ENCODE measurements around the gene PDSS2. TPM values are rescaled to one million over a fixed set of nuclear protein-coding genes. Genes with fewer than 3 reads are reported as not detected.
"Not testable (repeated sequence)": the region's sequence is repeated elsewhere in the genome, so short reads cannot be mapped to it uniquely, and the experiment has no call there.

The PDSS2 gene
- total RNA-seq, 1 donor from 2014 or later, result 13.0 TPM

GRCh38 chr6:107198631-107199416 lies 260.5 kb downstream of the PDSS2 start:
- no peak overlapping the region for H3K4me3 Mint-ChIP-seq (ENCODE audit: low read depth)
- H3K27me3 Mint-ChIP-seq (ENCODE audit: low read depth), result no peaks in the 10 kb centered on the region
- H3K4me1 Mint-ChIP-seq (ENCODE audit: low read depth), result no peaks in the 10 kb centered on the region
- no peak for DNase-seq (ENCODE audit: low spot score)
- no peak overlapping the region for H3K27ac Mint-ChIP-seq
- intact Hi-C loops (cut with micrococcal nuclease), result no loop called here
- no peaks in the 10 kb centered on the region for H3K36me3 Mint-ChIP-seq (ENCODE audit: low read depth)
- no peaks in the 10 kb centered on the region for H3K9me3 Mint-ChIP-seq

GRCh38 chr6:107196152-107196551 lies 263.2 kb downstream of the PDSS2 start:
- Mint-ChIP-seq H3K27ac (no peak overlapping the region), H3K36me3 (ENCODE audit: low read depth) (no peaks in the 10 kb centered on the region), H3K4me3 (ENCODE audit: low read depth) (no peak overlapping the region), H3K27me3 (ENCODE audit: low read depth) (no peaks in the 10 kb centered on the region), H3K9me3 (no peaks in the 10 kb centered on the region), H3K4me1 (ENCODE audit: low read depth) (no peaks in the 10 kb centered on the region)
- intact Hi-C loops (cut with micrococcal nuclease), result no loop called here
- no peak for DNase-seq (ENCODE audit: low spot score)

- H3K4me3 Mint-ChIP-seq (ENCODE audit: low read depth); H3K4me1 Mint-ChIP-seq (ENCODE audit: low read depth); DNase-seq (ENCODE audit: low spot score); H3K36me3 Mint-ChIP-seq (ENCODE audit: low read depth); intact Hi-C loops (cut with micrococcal nuclease); H3K27ac Mint-ChIP-seq; H3K9me3 Mint-ChIP-seq; H3K27me3 Mint-ChIP-seq (ENCODE audit: low read depth): not testable (repeated sequence)
Observed at GRCh38 chr6:107194723-107195122, 264.6 kb downstream of the PDSS2 start.

- Mint-ChIP-seq H3K36me3 (ENCODE audit: low read depth) (no peaks in the 10 kb centered on the region), H3K4me1 (ENCODE audit: low read depth) (no peaks in the 10 kb centered on the region), H3K9me3 (no peaks in the 10 kb centered on the region), H3K4me3 (ENCODE audit: low read depth) (no peak overlapping the region), H3K27ac (no peak overlapping the region), H3K27me3 (ENCODE audit: low read depth) (no peaks in the 10 kb centered on the region)
- DNase-seq (ENCODE audit: low spot score), result no peak
- intact Hi-C loops (cut with micrococcal nuclease), result no loop called here
Observed at GRCh38 chr6:107192830-107193229, 266.5 kb downstream of the PDSS2 start.

- no peak overlapping the region for H3K4me3 Mint-ChIP-seq (ENCODE audit: low read depth)
- intact Hi-C loops (cut with micrococcal nuclease), result no loop called here
- no peaks in the 10 kb centered on the region for H3K9me3 Mint-ChIP-seq
- no peaks in the 10 kb centered on the region for H3K4me1 Mint-ChIP-seq (ENCODE audit: low read depth)
- no peaks in the 10 kb centered on the region for H3K36me3 Mint-ChIP-seq (ENCODE audit: low read depth)
- no peak overlapping the region for H3K27ac Mint-ChIP-seq
- H3K27me3 Mint-ChIP-seq (ENCODE audit: low read depth), result no peaks in the 10 kb centered on the region
- DNase-seq (ENCODE audit: low spot score), result no peak
Observed at GRCh38 chr6:107187630-107188029, 271.7 kb downstream of the PDSS2 start.

- no peaks in the 10 kb centered on the region for H3K36me3 Mint-ChIP-seq (ENCODE audit: low read depth)
- H3K4me3 Mint-ChIP-seq (ENCODE audit: low read depth), result no peak overlapping the region
- H3K9me3 Mint-ChIP-seq, result no peaks in the 10 kb centered on the region
- no peaks in the 10 kb centered on the region for H3K27me3 Mint-ChIP-seq (ENCODE audit: low read depth)
- intact Hi-C loops (cut with micrococcal nuclease), result no loop called here
- no peak overlapping the region for H3K27ac Mint-ChIP-seq
- H3K4me1 Mint-ChIP-seq (ENCODE audit: low read depth), result no peaks in the 10 kb centered on the region
- DNase-seq (ENCODE audit: low spot score), result no peak
Observed at GRCh38 chr6:107186047-107186446, 273.3 kb downstream of the PDSS2 start.

GRCh38 chr6:107185391-107185970 lies 273.9 kb downstream of the PDSS2 start:
- Mint-ChIP-seq H3K4me3 (ENCODE audit: low read depth) (no peak overlapping the region), H3K27ac (no peak overlapping the region), H3K9me3 (no peaks in the 10 kb centered on the region), H3K36me3 (ENCODE audit: low read depth) (no peaks in the 10 kb centered on the region), H3K4me1 (ENCODE audit: low read depth) (no peaks in the 10 kb centered on the region), H3K27me3 (ENCODE audit: low read depth) (no peaks in the 10 kb centered on the region)
- intact Hi-C loops (cut with micrococcal nuclease), result no loop called here
- no peak for DNase-seq (ENCODE audit: low spot score)

- H3K27me3 Mint-ChIP-seq (ENCODE audit: low read depth), result no peaks in the 10 kb centered on the region
- H3K27ac Mint-ChIP-seq, result no peak overlapping the region
- no peaks in the 10 kb centered on the region for H3K4me1 Mint-ChIP-seq (ENCODE audit: low read depth)
- H3K4me3 Mint-ChIP-seq (ENCODE audit: low read depth), result no peak overlapping the region
- intact Hi-C loops (cut with micrococcal nuclease), result no loop called here
- no peaks in the 10 kb centered on the region for H3K9me3 Mint-ChIP-seq
- H3K36me3 Mint-ChIP-seq (ENCODE audit: low read depth), result no peaks in the 10 kb centered on the region
- no peak for DNase-seq (ENCODE audit: low spot score)
Observed at GRCh38 chr6:107184435-107184834, 274.9 kb downstream of the PDSS2 start.

- Mint-ChIP-seq H3K9me3 (no peaks in the 10 kb centered on the region), H3K36me3 (ENCODE audit: low read depth) (no peaks in the 10 kb centered on the region), H3K4me3 (ENCODE audit: low read depth) (no peak overlapping the region), H3K4me1 (ENCODE audit: low read depth) (no peaks in the 10 kb centered on the region), H3K27ac (no peak overlapping the region), H3K27me3 (ENCODE audit: low read depth) (no peaks in the 10 kb centered on the region)
- no peak for DNase-seq (ENCODE audit: low spot score)
- intact Hi-C loops (cut with micrococcal nuclease), result no loop called here
Observed at GRCh38 chr6:107180099-107180498, 279.3 kb downstream of the PDSS2 start.

- intact Hi-C loops (cut with micrococcal nuclease), result no loop called here
- DNase-seq (ENCODE audit: low spot score), result no peak
- Mint-ChIP-seq H3K4me1 (ENCODE audit: low read depth) (no peaks in the 10 kb centered on the region), H3K36me3 (ENCODE audit: low read depth) (no peaks in the 10 kb centered on the region), H3K27ac (no peak overlapping the region), H3K9me3 (no peaks in the 10 kb centered on the region), H3K4me3 (ENCODE audit: low read depth) (no peak overlapping the region), H3K27me3 (ENCODE audit: low read depth) (no peaks in the 10 kb centered on the region)
Observed at GRCh38 chr6:107179004-107179403, 280.4 kb downstream of the PDSS2 start.

GRCh38 chr6:107173779-107174178 lies 285.6 kb downstream of the PDSS2 start:
- Mint-ChIP-seq H3K27me3 (ENCODE audit: low read depth) (no peaks in the 10 kb centered on the region), H3K27ac (no peak overlapping the region), H3K9me3 (no peaks in the 10 kb centered on the region), H3K36me3 (ENCODE audit: low read depth) (no peaks in the 10 kb centered on the region), H3K4me3 (ENCODE audit: low read depth) (no peak overlapping the region), H3K4me1 (ENCODE audit: low read depth) (no peaks in the 10 kb centered on the region)
- intact Hi-C loops (cut with micrococcal nuclease), result no loop called here
- no peak for DNase-seq (ENCODE audit: low spot score)

GRCh38 chr6:107171513-107171912 lies 287.9 kb downstream of the PDSS2 start:
- Mint-ChIP-seq H3K27me3 (ENCODE audit: low read depth) (no peaks in the 10 kb centered on the region), H3K36me3 (ENCODE audit: low read depth) (no peaks in the 10 kb centered on the region), H3K4me3 (ENCODE audit: low read depth) (no peak overlapping the region), H3K9me3 (no peaks in the 10 kb centered on the region), H3K4me1 (ENCODE audit: low read depth) (no peaks in the 10 kb centered on the region), H3K27ac (no peak overlapping the region)
- no peak for DNase-seq (ENCODE audit: low spot score)
- intact Hi-C loops (cut with micrococcal nuclease), result no loop called here

GRCh38 chr6:107164299-107164698 lies 295.1 kb downstream of the PDSS2 start:
- H3K27me3 Mint-ChIP-seq (ENCODE audit: low read depth); H3K36me3 Mint-ChIP-seq (ENCODE audit: low read depth); H3K9me3 Mint-ChIP-seq; H3K4me3 Mint-ChIP-seq (ENCODE audit: low read depth); intact Hi-C loops (cut with micrococcal nuclease); H3K27ac Mint-ChIP-seq; DNase-seq (ENCODE audit: low spot score); H3K4me1 Mint-ChIP-seq (ENCODE audit: low read depth): not testable (repeated sequence)

Measured in activated T-helper 2 cell treated with anti-CD3 and anti-CD28 coated beads, Interferon-gamma antibody, Interleukin-2, Interleukin-4, amounts not matched to agents 10 μg/mL and 5 μg/mL and 100 μg/mL, durations not matched to agents 14 hours and 24 hours and 36 hours (primary cell).